ENCODE data around the gene CPS1. TPM values are rescaled to one million over a fixed set of nuclear protein-coding genes. Genes with fewer than 3 reads are reported as not detected.

CPS1 gene
- total RNA-seq, 1 donor from 2014 or later, result 0.75 TPM

DNA sequence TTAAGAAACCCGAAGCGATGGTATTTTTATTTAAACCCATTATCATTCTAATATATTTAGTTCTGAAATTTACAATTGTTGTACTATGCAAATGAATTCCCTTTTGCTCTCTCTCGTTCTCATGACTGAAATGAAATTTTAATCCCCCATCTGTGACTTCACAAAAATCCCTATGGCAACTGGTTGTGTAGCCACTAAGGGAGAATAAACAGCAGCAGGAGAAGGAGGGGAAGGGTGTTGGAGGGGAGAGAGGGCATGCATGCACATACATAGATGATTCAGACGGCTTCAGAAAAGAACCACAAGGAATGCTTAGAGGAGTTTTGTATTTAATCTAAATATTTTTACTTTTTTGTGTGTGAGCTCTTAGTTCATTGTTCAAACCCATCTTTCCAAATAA, 36.8 kb downstream of the CPS1 start:
- H3K27me3 Mint-ChIP-seq, result no peaks in the 10 kb centered on the region
- ChIA-PET CTCF (no interaction called here), POLR2A (interaction anchor here (0.6 kb wide), 1 partner anchor 47 kb away, joined by 3 read pairs; no protein-coding TSS in a partner anchor)
- H3K27ac Mint-ChIP-seq, result no peak overlapping the region
- intact Hi-C loops (cut with micrococcal nuclease), result no loop called here
- DNase-seq (no peak), ATAC-seq (ENCODE audit: low read depth) (no peak)
- TF ChIP-seq, protein P1, sequence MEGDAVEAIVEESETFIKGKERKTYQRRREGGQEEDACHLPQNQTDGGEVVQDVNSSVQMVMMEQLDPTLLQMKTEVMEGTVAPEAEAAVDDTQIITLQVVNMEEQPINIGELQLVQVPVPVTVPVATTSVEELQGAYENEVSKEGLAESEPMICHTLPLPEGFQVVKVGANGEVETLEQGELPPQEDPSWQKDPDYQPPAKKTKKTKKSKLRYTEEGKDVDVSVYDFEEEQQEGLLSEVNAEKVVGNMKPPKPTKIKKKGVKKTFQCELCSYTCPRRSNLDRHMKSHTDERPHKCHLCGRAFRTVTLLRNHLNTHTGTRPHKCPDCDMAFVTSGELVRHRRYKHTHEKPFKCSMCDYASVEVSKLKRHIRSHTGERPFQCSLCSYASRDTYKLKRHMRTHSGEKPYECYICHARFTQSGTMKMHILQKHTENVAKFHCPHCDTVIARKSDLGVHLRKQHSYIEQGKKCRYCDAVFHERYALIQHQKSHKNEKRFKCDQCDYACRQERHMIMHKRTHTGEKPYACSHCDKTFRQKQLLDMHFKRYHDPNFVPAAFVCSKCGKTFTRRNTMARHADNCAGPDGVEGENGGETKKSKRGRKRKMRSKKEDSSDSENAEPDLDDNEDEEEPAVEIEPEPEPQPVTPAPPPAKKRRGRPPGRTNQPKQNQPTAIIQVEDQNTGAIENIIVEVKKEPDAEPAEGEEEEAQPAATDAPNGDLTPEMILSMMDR (IDR thresholded peaks at IDR 0.05), result no peak
- H3K4me1 Mint-ChIP-seq, result no peaks in the 10 kb centered on the region
- peaks cover 6% of the 10 kb centered on the region for H3K9me3 Mint-ChIP-seq
- H3K36me3 Mint-ChIP-seq (ENCODE audit: low read depth), result no peaks in the 10 kb centered on the region
- H3K4me3 Mint-ChIP-seq, result no peak overlapping the region

DNA sequence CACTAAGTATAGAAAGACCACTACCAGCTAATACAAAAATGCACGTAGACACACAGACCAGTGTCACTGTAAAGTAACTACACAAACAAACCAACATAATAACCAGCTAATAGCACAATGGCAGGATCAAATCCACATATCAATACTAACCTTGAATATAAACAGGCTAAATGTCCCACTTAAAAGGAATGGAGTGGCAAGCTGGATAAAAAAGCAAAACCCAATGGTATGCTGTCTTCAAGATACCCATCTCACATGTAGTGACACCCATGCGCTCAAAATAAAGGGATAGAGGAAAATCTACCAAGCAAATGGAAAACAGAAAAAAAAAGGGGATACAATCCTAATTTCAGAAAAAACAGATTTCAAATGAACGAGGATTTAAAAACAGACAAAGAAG, 41.8 kb downstream of the CPS1 start:
- no peak for ATAC-seq (ENCODE audit: low read depth)
- ChIA-PET POLR2A (no interaction called here), CTCF (no interaction called here)
- Mint-ChIP-seq H3K36me3 (ENCODE audit: low read depth) (no peaks in the 10 kb centered on the region), H3K27ac (no peak overlapping the region), H3K27me3 (no peaks in the 10 kb centered on the region), H3K4me1 (no peaks in the 10 kb centered on the region), H3K9me3 (peaks cover 15% of the 10 kb centered on the region), H3K4me3 (no peak overlapping the region)
- no peak for DNase-seq
- intact Hi-C loops (cut with micrococcal nuclease), result no loop called here
- TF ChIP-seq, protein P1 (IDR thresholded peaks at IDR 0.05), result no peak

DNA sequence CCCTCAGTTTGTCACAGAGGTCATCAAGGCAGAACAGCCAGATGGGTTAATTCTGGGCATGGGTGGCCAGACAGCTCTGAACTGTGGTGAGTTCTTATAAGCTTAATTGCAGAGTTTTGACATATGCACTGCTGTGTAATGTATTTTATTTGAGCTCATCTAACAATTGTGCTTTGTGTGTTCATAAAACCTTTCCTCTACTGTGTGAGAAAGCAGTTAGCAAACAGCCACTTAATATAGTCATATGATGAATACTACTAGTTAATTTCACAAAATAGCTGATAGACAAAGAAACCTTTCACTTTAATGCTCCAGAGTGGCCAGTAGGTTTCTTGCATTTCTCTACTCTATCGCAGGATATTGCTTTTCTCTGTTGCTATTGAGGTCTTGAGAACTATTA, 43.1 kb downstream of the CPS1 start:
- Mint-ChIP-seq H3K9me3 (peaks cover 15% of the 10 kb centered on the region), H3K4me1 (no peaks in the 10 kb centered on the region), H3K27me3 (no peaks in the 10 kb centered on the region), H3K4me3 (no peak overlapping the region), H3K36me3 (ENCODE audit: low read depth) (no peaks in the 10 kb centered on the region), H3K27ac (no peak overlapping the region)
- ATAC-seq (ENCODE audit: low read depth), result no peak
- TF ChIP-seq, protein P1 (IDR thresholded peaks at IDR 0.05), result no peak
- no peak for DNase-seq
- ChIA-PET CTCF (no interaction called here), POLR2A (no interaction called here)
- intact Hi-C loops (cut with micrococcal nuclease), result no loop called here

DNA sequence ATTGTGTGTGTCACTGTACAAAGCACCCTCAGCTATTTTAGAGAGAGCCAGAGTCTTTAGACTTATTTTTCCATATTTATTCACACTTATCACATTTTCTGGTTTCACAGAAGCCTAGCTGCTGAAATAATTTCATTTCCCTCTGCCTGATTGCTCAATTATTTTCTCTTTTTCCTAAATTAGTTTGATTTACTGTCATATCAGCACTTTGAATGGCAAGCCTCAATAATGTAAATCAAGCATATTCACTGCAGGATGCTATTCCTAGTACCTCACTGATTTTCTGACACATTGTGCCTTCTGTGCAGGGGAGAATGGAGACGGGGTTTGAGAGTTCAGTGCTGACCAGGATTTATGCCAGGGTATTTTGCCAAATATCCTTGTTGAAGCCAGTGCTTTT, 48.3 kb downstream of the CPS1 start:
- ChIA-PET POLR2A (no interaction called here), CTCF (no interaction called here)
- no peaks in the 10 kb centered on the region for H3K9me3 Mint-ChIP-seq
- no peak overlapping the region for H3K27ac Mint-ChIP-seq
- no peaks in the 10 kb centered on the region for H3K4me1 Mint-ChIP-seq
- DNase-seq (no peak), ATAC-seq (ENCODE audit: low read depth) (no peak)
- intact Hi-C loops (cut with micrococcal nuclease), result no loop called here
- H3K27me3 Mint-ChIP-seq, result no peaks in the 10 kb centered on the region
- H3K4me3 Mint-ChIP-seq, result no peak overlapping the region
- H3K36me3 Mint-ChIP-seq (ENCODE audit: low read depth), result no peaks in the 10 kb centered on the region
- TF ChIP-seq, protein P1 (IDR thresholded peaks at IDR 0.05), result no peak

DNA sequence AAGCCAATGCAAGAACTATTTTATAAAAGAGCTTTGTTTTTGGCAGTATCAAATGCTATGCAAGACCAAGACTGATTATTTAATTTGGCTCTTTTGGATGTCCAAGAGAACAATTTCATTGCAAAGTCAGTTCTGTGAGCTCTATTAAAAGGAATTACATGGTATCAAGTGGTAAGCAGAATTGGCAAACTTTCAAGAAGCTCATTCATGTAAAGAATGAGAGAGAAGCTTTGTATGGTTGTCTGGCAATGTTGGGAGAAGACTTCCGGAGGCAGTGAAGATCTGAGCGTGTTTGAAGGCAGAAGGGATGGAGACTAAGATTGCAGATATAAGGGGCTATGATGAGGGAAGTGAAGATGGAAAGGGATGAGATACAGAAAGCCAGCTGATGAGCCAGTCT, 49.6 kb downstream of the CPS1 start:
- Mint-ChIP-seq H3K27ac (no peak overlapping the region), H3K36me3 (ENCODE audit: low read depth) (no peaks in the 10 kb centered on the region), H3K4me1 (no peaks in the 10 kb centered on the region), H3K4me3 (no peak overlapping the region), H3K27me3 (no peaks in the 10 kb centered on the region), H3K9me3 (no peaks in the 10 kb centered on the region)
- no peak for DNase-seq
- intact Hi-C loops (cut with micrococcal nuclease), result no loop called here
- ChIA-PET CTCF (no interaction called here), POLR2A (no interaction called here)
- ATAC-seq (ENCODE audit: low read depth), result no peak
- TF ChIP-seq, protein P1 (IDR thresholded peaks at IDR 0.05), result no peak

Measured in activated B cell treated with CpG ODN at 0.5 μM for 24 hours (primary cell).